ENCODE measurements around the gene IGHMBP2. TPM values are rescaled to one million over a fixed set of nuclear protein-coding genes. Genes with fewer than 3 reads are reported as not detected.

The IGHMBP2 gene
- total RNA-seq, 1 experiment from 2014 or later = 19.3 TPM

- TF ChIP-seq, protein P1, sequence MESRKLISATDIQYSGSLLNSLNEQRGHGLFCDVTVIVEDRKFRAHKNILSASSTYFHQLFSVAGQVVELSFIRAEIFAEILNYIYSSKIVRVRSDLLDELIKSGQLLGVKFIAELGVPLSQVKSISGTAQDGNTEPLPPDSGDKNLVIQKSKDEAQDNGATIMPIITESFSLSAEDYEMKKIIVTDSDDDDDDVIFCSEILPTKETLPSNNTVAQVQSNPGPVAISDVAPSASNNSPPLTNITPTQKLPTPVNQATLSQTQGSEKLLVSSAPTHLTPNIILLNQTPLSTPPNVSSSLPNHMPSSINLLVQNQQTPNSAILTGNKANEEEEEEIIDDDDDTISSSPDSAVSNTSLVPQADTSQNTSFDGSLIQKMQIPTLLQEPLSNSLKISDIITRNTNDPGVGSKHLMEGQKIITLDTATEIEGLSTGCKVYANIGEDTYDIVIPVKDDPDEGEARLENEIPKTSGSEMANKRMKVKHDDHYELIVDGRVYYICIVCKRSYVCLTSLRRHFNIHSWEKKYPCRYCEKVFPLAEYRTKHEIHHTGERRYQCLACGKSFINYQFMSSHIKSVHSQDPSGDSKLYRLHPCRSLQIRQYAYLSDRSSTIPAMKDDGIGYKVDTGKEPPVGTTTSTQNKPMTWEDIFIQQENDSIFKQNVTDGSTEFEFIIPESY (IDR thresholded peaks at IDR 0.05; ENCODE audit: extremely low read depth, insufficient replicate concordance, low read length) = no peak
- TF ChIP-seq SIN3A (IDR thresholded peaks at IDR 0.05; ENCODE audit: low read depth) = no peak
- TF ChIP-seq EZH2phosphoT487 (IDR thresholded peaks at IDR 0.05; ENCODE audit: borderline replicate concordance) = no peak
Observed at GRCh38 chr11:68965901-68966853, 62.5 kb downstream of the IGHMBP2 start (continued).

GRCh38 chr11:68966894-68967780, 63.4 kb downstream of the IGHMBP2 start:
- Histone ChIP-seq H3K4me2 (ENCODE audit: low read length) (no peak overlapping the region), H3K9me3 (ENCODE audit: control insufficient read depth in 1 of 2, insufficient read depth in 1 of 2, low read depth in 1 of 2, low read length in 2 of 2) (peaks cover 0 to 3% of the 10 kb centered on the region in 2 experiments; a peak in 1 of 4 replicates), H3K79me2 (ENCODE audit: insufficient read depth, low read length) (no peaks in the 10 kb centered on the region), H4K20me1 (ENCODE audit: insufficient read depth) (no peaks in the 10 kb centered on the region), H3K9me2 (ENCODE audit: insufficient read depth) (no peaks in the 10 kb centered on the region), H3K27me3 (ENCODE audit: insufficient read depth, low read length) (no peaks in the 10 kb centered on the region), H2AFZ (ENCODE audit: low read depth, low read length, poor library complexity, severe bottlenecking) (no peak overlapping the region), H3K9ac (ENCODE audit: low read length) (no peak overlapping the region), H3K36me3 (ENCODE audit: control insufficient read depth in 1 of 2, insufficient read depth in 2 of 2, low read length in 2 of 2) (no peaks in the 10 kb centered on the region), H3K4me3 (replicated peaks in 1 of 2; ENCODE audit: low read depth in 1 of 2, low read length in 2 of 2) (no peak overlapping the region), H3K4me1 (ENCODE audit: control insufficient read depth in 1 of 2, insufficient read depth in 2 of 2, low read length in 2 of 2) (no peaks in the 10 kb centered on the region), H3K27ac (ENCODE audit: low read depth, low read length) (no peak overlapping the region)
- ChIA-PET CTCF (interaction anchor here (0.9 kb wide), 1 partner anchor 11 kb away, joined by 5 read pairs; no protein-coding TSS in a partner anchor), POLR2A (no interaction called here), RAD21 (ENCODE audit: low non-redundant PET in 1 of 2, low total read pairs in 2 of 2, uncharacterized antibody in 2 of 2, unreplicated experiment in 2 of 2) (no interaction called here)
- intact Hi-C loops (cut with micrococcal nuclease) = no loop called here
- ATAC-seq (no peak), DNase-seq (ENCODE audit: low read depth, low spot score) (no peak)
- TF ChIP-seq RAD21 (IDR thresholded peaks at IDR 0.05; ENCODE audit: low read depth) (no peak), EZH2 (IDR thresholded peaks at IDR 0.05) (no peak), SRF (IDR thresholded peaks at IDR 0.05; ENCODE audit: low read depth) (no peak), EZH2phosphoT487 (IDR thresholded peaks at IDR 0.05; ENCODE audit: borderline replicate concordance) (no peak), POLR2AphosphoS5 (IDR thresholded peaks at IDR 0.05; ENCODE audit: low read depth, low read length) (no peak), ZFX (IDR thresholded peaks at IDR 0.05) (no peak), POLR2A (IDR thresholded peaks at IDR 0.05; ENCODE audit: borderline replicate concordance, extremely low read depth, insufficient read depth, insufficient read length) (no peak), JUND (IDR thresholded peaks at IDR 0.05) (no peak), REST (IDR thresholded peaks at IDR 0.05; ENCODE audit: low read depth) (no peak), YY1 (IDR thresholded peaks at IDR 0.05; ENCODE audit: extremely low read depth, insufficient replicate concordance, low read depth, low read length) (no peak), SIN3A (IDR thresholded peaks at IDR 0.05; ENCODE audit: low read depth) (no peak), ZNF274 (IDR thresholded peaks at IDR 0.05; ENCODE audit: low read depth, low read length) (no peak)
- TF ChIP-seq, protein P1 (IDR thresholded peaks at IDR 0.05; ENCODE audit: extremely low read depth, insufficient replicate concordance, low read length) = no peak
- BruUV-seq (replicated peaks) = no TSS peak

Measured in HCT116 (cell line).